Measurements from ENCODE around the gene PDE8A.
"Not testable (repeated sequence)": the region's sequence is repeated elsewhere in the genome, so short reads cannot be mapped to it uniquely, and the experiment has no call there.

The PDE8A gene

GRCh38 chr15:84992157-84992944 is 10.7 kb downstream of the PDE8A start:
- ChIA-PET CTCF (interaction anchor here (1.3 to 3.0 kb wide), 4 partner anchors 12 to 52 kb away, joined by 3 to 10 read pairs (median 6); partner anchors contain the start of gene PDE8A), POLR2A (no interaction called here)
- no peak for DNase-seq (ENCODE audit: extremely low spot score)
- no peak for TF ChIP-seq CTCF (IDR thresholded peaks at IDR 0.05; ENCODE audit: control extremely low read depth, extremely low read depth, low read depth, missing control alignments)

- DNase-seq (ENCODE audit: extremely low spot score): no peak
- TF ChIP-seq CTCF (IDR thresholded peaks at IDR 0.05; ENCODE audit: control extremely low read depth, extremely low read depth, low read depth, missing control alignments): no peak
- POLR2A ChIA-PET: no interaction called here
- CTCF ChIA-PET: no interaction called here
Observed at GRCh38 chr15:84996055-84996454, 14.4 kb downstream of the PDE8A start.

GRCh38 chr15:84996714-84997113 is 15.1 kb downstream of the PDE8A start:
- CTCF ChIA-PET: interaction anchor here (0.9 to 1.8 kb wide), 2 partner anchors 9 to 16 kb away, joined by 3 to 8 read pairs; partner anchors contain the start of gene PDE8A
- not testable (repeated sequence) for DNase-seq (ENCODE audit: extremely low spot score)
- POLR2A ChIA-PET: interaction anchor here (0.8 kb wide), 1 partner anchor 10 kb away, joined by 5 read pairs; no protein-coding TSS in a partner anchor

GRCh38 chr15:84997214-84997613 is 15.6 kb downstream of the PDE8A start:
- POLR2A ChIA-PET: interaction anchor here (0.8 kb wide), 1 partner anchor 10 kb away, joined by 5 read pairs; no protein-coding TSS in a partner anchor
- CTCF ChIA-PET: interaction anchor here (0.9 to 1.8 kb wide), 2 partner anchors 9 to 16 kb away, joined by 3 to 8 read pairs; partner anchors contain the start of gene PDE8A

GRCh38 chr15:85000189-85000864 is 18.7 kb downstream of the PDE8A start:
- no peak for TF ChIP-seq CTCF (IDR thresholded peaks at IDR 0.05; ENCODE audit: control extremely low read depth, extremely low read depth, low read depth, missing control alignments)
- DNase-seq (ENCODE audit: extremely low spot score): no peak
- CTCF ChIA-PET: interaction anchor here (1.0 to 1.8 kb wide), 6 partner anchors 10 to 244 kb away, joined by 3 to 6 read pairs (median 3); no protein-coding TSS in a partner anchor
- POLR2A ChIA-PET: no interaction called here

More at GRCh38 chr15:84997214-84997613, 15.6 kb downstream of the PDE8A start:
- not testable (repeated sequence) for DNase-seq (ENCODE audit: extremely low spot score)

GRCh38 chr15:85000937-85001336 is 19.3 kb downstream of the PDE8A start:
- CTCF ChIA-PET: interaction anchor here (1.0 to 1.8 kb wide), 4 partner anchors 9 to 25 kb away, joined by 3 to 6 read pairs (median 4); no protein-coding TSS in a partner anchor
- POLR2A ChIA-PET: no interaction called here
- no peak for DNase-seq (ENCODE audit: extremely low spot score)
- TF ChIP-seq CTCF (IDR thresholded peaks at IDR 0.05; ENCODE audit: control extremely low read depth, extremely low read depth, low read depth, missing control alignments): no peak

GRCh38 chr15:85002517-85002916 is 20.9 kb downstream of the PDE8A start:
- no peak for DNase-seq (ENCODE audit: extremely low spot score)
- TF ChIP-seq CTCF (IDR thresholded peaks at IDR 0.05; ENCODE audit: control extremely low read depth, extremely low read depth, low read depth, missing control alignments): no peak
- CTCF ChIA-PET: interaction anchor here (0.9 to 1.9 kb wide), 8 partner anchors 8 to 75 kb away, joined by 3 to 11 read pairs (median 4); no protein-coding TSS in a partner anchor
- POLR2A ChIA-PET: interaction anchor here (1.1 kb wide), 1 partner anchor 13 kb away, joined by 3 read pairs; no protein-coding TSS in a partner anchor
